Astrocyte of the spinal cord (primary cell): ENCODE data around the gene DUSP16.

Experiments
- DNase-seq: peaks from one replicate; pipeline ENCODE4 v3.0.0; 2011; ENCODE audit warnings: low read depth, low spot score
- H3K4me3 ChIP-seq: 2 replicates; pipeline ENCODE4 v1.5.1; 2011; ENCODE audit warnings: low read depth, mild to moderate bottlenecking, low read length, moderate library complexity
- in situ Hi-C: cut with HindIII; loops from 2 replicates; pipeline ENCODE4 v1.10.0; 2017; ENCODE audit warnings: low sequenced_read_pairs
- TF ChIP-seq, protein P1 (sequence below): IDR thresholded peaks from 2 replicates; pipeline ENCODE4 v1.5.1; 2012; ENCODE audit warnings: low read depth, mild to moderate bottlenecking, low read length, inconsistent platforms

Gene DUSP16

DNA sequence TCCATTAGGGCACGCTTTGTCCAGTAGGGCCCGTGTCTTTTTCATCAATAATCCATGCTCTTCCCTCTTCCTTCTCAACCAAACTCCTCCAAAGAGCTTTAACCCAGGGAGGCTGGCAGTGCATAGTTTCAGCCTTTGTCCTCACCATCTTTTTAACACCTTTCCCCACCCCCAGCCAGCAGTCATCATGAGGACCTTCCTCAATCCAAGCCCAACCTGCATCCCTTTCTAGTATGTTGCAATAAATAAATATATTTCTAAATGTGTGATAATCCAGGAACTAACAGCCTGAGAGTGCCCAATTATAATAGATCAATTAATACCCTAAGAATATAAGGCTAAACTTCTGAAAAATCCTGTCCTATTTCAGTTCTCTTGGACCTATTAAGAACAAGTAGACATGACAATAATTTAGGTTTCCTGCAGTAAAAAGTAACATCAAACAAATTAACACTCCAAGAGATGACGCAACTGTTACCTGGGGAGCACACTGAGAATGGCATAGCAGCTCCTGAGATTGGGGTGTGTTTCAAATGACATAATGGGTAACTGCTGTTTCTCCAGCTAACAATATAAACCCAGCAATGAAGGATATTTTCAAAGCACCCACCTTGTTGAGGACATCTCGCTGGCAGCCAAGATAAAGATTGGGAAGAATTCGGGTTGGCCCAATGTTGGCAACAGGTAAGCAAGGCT lies 62.6 kb downstream of the DUSP16 start:
- DNase-seq = no peak
- TF ChIP-seq, protein P1, sequence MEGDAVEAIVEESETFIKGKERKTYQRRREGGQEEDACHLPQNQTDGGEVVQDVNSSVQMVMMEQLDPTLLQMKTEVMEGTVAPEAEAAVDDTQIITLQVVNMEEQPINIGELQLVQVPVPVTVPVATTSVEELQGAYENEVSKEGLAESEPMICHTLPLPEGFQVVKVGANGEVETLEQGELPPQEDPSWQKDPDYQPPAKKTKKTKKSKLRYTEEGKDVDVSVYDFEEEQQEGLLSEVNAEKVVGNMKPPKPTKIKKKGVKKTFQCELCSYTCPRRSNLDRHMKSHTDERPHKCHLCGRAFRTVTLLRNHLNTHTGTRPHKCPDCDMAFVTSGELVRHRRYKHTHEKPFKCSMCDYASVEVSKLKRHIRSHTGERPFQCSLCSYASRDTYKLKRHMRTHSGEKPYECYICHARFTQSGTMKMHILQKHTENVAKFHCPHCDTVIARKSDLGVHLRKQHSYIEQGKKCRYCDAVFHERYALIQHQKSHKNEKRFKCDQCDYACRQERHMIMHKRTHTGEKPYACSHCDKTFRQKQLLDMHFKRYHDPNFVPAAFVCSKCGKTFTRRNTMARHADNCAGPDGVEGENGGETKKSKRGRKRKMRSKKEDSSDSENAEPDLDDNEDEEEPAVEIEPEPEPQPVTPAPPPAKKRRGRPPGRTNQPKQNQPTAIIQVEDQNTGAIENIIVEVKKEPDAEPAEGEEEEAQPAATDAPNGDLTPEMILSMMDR = no peak
- in situ Hi-C loops = no loop called here
- no peak overlapping the region for H3K4me3 ChIP-seq

DNA sequence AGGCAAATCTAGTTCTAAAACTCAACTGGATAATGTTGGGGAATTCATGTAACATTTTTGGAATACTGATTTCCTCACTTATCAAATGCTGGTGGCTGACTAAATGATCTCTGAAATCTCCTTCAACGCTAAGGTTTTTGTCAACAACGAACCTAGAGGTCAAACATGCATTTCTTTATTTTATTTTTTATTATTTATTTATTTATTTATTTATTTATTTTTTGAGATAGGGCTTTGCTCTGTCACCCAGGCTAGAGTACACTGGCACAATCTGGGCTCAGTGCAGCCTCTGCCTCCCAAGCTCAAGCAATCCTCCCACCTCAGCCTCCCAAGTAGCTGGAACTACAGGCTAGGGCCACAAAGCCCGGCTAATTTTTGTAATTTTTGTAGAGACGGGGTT lies 64.5 kb downstream of the DUSP16 start:
- DNase-seq = no peak
- in situ Hi-C loops = no loop called here
- no peak overlapping the region for H3K4me3 ChIP-seq
- TF ChIP-seq, protein P1 = no peak

DNA sequence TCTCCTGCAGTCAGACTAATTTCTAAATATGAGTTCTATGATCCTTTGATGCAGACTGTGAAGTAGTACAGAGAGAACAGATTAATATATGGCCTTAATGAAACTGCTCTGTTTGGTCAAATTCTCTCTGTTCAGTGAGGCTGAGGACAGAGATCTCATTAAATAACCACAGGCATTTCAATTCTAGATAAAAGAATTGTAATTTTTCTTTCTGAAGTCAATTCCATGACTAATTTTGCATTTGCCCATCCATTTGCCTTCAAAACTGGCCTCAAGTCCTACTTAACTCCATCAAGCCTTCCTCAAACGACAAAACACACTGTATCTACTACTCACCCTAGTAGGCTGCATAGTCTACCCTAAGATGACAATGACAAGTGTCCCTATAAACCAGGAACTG lies 67.1 kb downstream of the DUSP16 start:
- in situ Hi-C loops = no loop called here
- TF ChIP-seq, protein P1 = no peak
- DNase-seq = peak; percentile 6
- no peak overlapping the region for H3K4me3 ChIP-seq

DNA sequence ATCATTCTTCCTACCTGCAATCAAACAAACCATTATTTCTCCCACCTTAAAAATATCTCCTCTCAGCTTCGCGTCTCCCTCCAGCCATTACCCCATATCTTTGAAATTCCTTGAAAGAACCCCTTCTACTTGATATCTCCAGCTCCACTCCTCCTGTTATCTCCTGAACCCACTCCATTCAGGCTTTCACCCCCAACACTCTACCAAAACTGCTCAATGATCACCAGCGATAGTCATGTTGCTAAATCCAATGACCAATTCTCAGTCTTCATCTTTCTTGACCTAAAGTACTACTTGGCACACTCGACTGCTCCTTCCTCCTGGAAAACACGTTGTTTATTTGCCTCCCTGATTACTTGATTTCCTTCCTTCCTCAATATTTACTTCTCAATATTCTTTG lies 70.1 kb downstream of the DUSP16 start:
- in situ Hi-C loops = no loop called here
- TF ChIP-seq, protein P1 = no peak
- no peak overlapping the region for H3K4me3 ChIP-seq
- no peak for DNase-seq

GRCh38 chr12:12491606-12492005 lies 71.1 kb downstream of the DUSP16 start:
- no peak overlapping the region for H3K4me3 ChIP-seq
- TF ChIP-seq, protein P1 = no peak
- no peak for DNase-seq
- in situ Hi-C loops = no loop called here

DNA sequence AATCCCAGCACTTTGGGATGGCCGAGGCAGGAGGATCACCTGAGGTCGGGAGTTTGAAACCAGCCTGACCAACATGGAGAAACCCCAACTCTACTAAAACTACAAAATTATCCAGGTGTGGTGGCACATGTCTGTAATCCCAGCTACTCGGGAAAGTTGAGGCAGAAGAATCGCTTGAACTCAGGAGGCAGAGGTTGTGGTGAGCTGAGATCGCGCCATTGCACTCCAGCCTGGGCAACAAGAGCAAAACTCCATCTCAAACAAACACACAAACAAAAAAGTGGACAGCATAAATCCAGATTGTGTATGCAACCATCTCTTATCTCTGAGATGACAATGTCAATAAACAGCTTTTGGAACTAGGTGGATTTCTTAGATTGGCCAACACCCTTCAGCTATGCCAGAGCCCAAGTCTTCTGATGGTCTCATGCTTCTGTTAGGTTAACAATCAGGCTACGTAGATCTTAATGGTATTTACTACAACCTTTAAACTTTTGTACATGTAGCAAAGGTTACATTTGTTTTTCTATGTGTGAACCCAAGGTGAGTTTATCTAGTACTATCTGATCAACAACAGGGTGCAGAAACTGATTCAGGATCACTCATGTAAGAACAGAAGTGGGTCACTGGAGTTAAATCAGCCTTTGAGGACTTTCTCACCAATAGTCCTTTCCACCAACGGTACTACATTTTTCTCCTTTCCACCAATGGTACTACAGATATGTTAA lies 73.7 kb downstream of the DUSP16 start:
- H3K4me3 ChIP-seq = no peak overlapping the region
- in situ Hi-C loops = no loop called here
- DNase-seq = no peak
- TF ChIP-seq, protein P1 = no peak
